Ureter (tissue), 1 donor: ENCODE data around the gene TBC1D30. TPM values are rescaled to one million over a fixed set of nuclear protein-coding genes. Genes with fewer than 3 reads are reported as not detected.
"Not testable (repeated sequence)": the region's sequence is repeated elsewhere in the genome, so short reads cannot be mapped to it uniquely, and the experiment has no call there.

Source experiments
- DNase-seq: peaks from one replicate; pipeline ENCODE4 v3.0.0-alpha.2; 2020; ENCODE audit warnings: low spot score
- total RNA-seq: library from RNA; stranded (reverse); gene quantifications from one replicate; pipeline ENCODE4 v1.2.4, GENCODE V29; 2023
- donor health status: DM: yes; HTN: yes; CAD: no.

TBC1D30 gene
- total RNA-seq, 1 donor from 2014 or later = 24.2 TPM

DNA sequence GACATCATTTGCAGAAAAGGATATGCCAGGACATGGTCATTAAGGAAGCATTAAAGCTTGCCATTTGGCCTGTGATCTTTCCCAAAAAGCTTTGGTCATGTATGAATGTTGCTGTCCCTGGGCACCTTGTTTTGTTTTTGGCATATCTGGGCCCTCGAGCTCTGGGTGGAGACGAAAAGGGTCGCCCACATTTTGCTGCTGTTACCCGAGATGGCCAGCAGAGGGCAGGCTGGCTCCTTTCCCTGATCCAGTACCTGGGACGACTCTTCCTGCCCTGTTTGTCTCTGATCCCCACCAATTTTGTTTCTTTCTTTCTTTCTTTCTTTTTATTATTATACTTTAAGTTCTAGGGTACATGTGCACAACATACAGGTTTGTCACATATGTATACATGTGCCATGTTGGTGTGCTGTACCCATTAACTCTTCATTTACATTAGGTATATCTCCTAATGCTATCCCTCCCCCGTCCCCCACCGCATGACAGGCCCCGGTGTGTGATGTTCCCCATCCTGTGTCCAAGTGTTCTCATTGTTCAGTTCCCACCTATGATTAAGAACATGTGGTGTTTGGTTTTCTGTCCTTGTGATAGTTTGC, 22.2 kb upstream of the TBC1D30 start:
- not testable (repeated sequence) for DNase-seq

- DNase-seq = no peak
These were observed 18.3 kb upstream of the TBC1D30 start for GRCh38 chr12:64806173-64806572.

- no peak for DNase-seq
These were observed 17.6 kb upstream of the TBC1D30 start for GRCh38 chr12:64806593-64807460.

- no peak for DNase-seq
These were observed 16.3 kb upstream of the TBC1D30 start for GRCh38 chr12:64808110-64808509.

GRCh38 chr12:64810831-64811230, 13.6 kb upstream of the TBC1D30 start:
- no peak for DNase-seq

DNA sequence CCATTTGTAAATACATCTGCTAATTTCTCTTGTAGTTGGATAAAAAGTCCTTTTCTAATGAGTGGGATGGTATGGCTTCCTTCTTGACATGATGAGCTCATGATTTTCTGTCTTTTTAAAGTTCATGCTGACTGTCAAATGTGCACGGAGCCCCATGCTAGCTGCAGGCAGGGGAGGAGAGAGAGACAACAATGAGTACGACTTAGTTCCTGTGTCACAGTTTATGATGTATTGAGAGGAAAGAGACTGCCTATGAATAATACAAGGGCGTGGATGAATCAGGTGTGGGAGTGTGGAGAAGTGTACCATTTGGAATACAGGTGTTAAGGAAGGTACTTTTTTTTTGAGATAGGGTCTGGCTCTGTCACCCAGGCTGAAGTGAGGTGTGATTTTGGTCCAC, 10.7 kb upstream of the TBC1D30 start:
- DNase-seq = no peak

DNA sequence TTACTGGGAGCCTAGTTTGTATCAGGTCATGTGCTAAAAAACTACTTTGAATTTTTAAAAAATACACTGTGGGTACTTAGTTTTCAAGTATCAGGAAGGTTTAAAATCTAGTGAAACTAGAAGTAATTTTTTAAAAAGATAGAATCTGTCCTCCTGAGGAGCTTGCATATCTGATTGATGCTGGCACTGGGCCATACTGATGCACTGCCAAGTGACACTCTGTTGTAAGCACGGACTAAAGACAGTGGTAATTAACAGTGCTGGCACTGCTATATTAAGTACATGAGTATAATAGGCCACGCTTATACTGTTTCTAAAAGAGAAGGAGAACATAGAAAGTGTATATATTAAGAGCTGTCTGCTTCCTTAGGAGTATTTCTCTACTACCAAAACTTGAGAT, 10.0 kb upstream of the TBC1D30 start:
- DNase-seq = no peak

- no peak for DNase-seq
These were observed 4.5 kb upstream of the TBC1D30 start for GRCh38 chr12:64819816-64820402.

DNA sequence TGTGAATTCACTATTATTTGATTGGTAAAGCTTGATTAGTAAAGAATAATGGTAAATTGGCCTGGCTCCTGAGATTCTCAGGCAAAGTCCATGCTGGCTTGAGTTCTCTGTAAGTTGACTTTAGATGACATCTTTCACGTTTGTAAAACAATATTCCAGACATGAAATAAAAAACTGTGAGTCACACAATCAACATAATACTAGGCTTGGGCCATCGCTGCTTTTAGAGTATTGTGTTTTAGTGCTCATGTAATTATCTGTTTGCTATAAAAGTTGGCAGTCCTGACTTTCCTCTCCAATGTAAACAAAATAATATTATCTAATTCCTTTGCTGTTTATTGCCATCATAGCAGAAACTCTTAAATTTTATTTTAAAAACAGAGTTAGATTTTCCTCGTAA, 3.9 kb upstream of the TBC1D30 start:
- no peak for DNase-seq

DNA sequence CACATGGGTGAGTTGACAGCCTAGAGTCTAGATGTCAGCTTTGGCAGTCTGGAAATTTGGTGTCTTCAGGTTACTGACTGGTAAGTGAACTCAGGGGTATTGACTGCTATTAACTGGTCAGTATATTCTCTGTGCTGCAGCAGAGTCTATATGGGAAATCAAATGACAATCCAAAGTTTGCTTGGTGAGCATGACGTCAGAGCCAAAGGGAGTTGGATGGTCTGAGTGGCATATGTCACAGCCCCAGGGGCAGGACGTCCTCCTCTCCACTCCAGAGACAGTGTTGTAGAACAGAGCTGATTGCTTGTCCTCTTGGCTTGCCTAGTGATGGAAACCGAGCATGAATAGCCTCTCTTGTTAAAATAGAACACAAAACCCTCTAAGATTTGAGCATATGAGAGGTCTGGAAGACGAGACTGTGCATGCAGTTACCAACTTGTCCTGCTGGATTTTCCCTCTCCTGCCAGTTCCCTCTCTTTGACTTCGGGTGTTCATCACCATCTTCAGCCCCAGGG, 3.3 kb upstream of the TBC1D30 start:
- no peak for DNase-seq

DNA sequence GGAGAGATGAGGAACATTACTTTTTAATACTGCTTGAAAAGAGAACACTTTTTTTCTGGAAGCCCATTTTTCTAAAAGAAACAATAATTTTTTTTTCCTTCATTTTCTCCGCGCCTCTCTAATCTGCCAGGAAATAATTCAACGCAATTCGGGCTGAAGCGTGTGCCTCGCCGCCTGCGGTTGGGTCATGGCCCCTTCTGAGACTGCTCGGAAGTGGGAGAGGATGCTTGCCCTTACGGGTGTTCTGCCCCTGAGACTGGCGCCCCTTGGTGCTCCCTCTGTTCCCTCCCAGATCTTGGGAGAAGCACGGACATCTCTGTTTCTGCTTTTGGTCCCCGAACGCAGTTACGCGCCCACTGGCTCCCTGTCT, 332 bp upstream of the TBC1D30 start:
- DNase-seq = no peak

- DNase-seq = no peak
These were observed 935 bp downstream of the TBC1D30 start for GRCh38 chr12:64825143-64826021.

GRCh38 chr12:64826234-64826633, 1.8 kb downstream of the TBC1D30 start:
- peak; percentile 52 for DNase-seq

DNA sequence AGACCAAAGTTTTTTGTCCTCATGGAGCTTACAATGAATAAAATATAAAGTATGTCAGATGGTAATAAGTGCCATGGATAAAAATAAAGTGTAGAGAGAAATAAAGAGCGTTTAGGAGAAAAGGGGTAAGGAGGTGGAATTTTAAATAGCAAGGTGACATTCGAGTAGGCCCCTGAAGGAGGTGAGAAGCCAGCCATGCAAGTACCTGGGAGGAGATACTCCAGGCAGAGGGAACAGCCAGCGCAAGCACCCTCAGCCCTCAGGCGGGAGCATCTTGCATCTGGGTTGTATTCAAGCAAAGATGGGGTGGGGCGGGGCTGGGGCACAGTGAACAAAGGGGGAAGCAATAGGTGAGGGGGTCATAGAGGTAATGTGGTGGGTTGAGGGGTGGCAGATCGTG, 4.3 kb downstream of the TBC1D30 start:
- no peak for DNase-seq

- no peak for DNase-seq
These were observed 9.5 kb downstream of the TBC1D30 start for GRCh38 chr12:64833928-64834327.

GRCh38 chr12:64835901-64836300, 11.5 kb downstream of the TBC1D30 start:
- DNase-seq = no peak

GRCh38 chr12:64836856-64837255, 12.4 kb downstream of the TBC1D30 start:
- DNase-seq = no peak

- no peak for DNase-seq
These were observed 13.0 kb downstream of the TBC1D30 start for GRCh38 chr12:64837427-64837826.

GRCh38 chr12:64840119-64840518, 15.7 kb downstream of the TBC1D30 start:
- DNase-seq = no peak

DNA sequence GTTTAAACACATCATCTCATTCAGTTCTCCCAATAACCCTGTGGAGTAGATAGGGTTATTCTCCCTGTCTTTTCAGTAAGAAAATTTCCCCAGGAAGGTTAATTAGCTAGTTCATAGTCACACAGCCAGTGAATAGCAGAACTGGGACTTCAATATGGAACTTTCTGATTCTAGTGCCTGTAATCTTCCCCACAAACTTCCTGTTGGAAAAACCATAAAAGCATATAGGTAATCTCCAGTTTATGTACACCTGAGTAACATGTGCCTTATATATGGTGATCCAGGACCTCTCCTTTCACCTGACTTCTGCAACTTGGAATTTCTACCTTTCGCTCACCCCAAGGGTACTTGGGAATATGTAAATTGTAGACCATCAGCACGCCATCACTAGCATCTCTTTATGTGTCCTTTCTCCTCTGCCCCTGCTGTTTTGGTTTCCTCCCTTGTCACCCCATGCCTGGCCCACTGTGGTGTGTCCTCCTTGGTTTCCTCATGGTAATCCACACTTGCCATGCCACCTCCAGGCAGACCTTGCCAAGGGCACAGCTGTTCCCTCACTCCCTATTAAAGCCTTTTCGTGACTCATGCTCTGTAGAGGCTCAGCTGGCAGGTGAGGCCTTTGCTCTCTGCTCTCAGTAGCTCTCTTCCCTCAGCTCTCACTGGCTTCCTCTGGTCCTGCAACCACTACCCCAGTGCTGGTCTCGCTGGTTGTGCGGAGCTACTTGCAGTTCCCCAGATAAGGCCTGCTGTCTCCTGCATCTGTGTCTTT, 16.7 kb downstream of the TBC1D30 start:
- DNase-seq = no peak

DNA sequence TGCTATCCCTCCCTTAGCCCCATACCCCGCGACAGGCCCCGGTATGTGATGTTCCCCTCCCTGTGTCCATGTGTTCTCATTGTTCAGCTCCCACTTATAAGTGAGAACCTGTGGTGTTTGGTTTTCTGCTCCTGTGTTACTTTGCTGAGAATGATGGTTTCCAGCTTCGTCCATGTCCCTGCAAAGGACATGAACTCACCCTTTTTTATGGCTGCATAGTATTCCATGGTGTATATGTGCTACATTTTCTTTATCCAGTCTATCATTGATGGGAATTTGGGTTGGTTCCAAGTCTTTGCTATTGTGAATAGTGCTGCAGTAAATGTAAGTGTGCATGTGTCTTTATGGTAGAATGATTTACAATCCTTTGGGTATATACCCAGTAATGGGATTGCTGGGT, 24.0 kb downstream of the TBC1D30 start:
- not testable (repeated sequence) for DNase-seq
